NK-92 treated with Interleukin-12 subunit alpha and Interleukin-12 subunit beta, amount 100 ng/mL, for 24 hours (cell line): Measurements from ENCODE around the gene CELF2.

Source experiments
- DNase-seq: peaks from one replicate; lab custom pipeline; 2025; lab: John Stamatoyannopoulos, UW

Gene CELF2

DNA sequence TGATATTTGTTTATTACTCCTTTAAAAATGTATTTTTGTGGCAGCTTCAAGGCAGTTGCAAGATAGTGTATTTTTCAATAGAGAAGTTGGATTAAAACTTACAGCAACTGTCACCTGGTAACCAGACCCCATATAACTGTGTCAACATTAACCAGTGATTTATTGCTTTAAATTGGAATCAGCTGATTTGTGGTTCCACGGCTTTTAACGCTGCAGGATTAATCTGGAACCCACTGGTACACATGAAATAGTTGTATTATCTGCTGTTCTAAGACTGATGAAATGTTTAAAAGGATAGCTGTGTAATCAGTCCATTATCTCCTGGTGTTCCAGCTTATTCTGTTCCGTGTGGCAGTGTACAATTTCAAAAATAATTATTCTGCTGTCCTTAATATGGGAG is 180.2 kb downstream of the CELF2 start:
- DNase-seq: no peak

DNA sequence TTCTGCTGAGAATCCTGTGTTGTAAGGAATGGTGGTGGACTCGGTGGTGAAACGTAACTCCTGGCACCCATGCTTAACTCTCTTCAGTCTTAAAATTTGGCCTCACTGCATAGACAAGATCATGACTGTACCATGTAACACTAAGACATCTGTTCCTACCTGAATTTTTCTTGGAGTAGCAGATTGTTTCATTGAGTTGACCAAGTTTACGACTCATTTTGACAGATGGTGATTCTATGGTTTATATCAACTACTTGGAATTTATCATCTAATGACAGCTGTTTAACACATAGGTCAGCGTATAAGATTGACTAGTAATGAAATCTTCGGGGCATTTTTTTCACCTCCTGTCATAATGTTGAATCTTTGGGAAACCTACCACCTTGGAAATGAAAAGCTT is 184.2 kb downstream of the CELF2 start:
- DNase-seq: no peak

DNA sequence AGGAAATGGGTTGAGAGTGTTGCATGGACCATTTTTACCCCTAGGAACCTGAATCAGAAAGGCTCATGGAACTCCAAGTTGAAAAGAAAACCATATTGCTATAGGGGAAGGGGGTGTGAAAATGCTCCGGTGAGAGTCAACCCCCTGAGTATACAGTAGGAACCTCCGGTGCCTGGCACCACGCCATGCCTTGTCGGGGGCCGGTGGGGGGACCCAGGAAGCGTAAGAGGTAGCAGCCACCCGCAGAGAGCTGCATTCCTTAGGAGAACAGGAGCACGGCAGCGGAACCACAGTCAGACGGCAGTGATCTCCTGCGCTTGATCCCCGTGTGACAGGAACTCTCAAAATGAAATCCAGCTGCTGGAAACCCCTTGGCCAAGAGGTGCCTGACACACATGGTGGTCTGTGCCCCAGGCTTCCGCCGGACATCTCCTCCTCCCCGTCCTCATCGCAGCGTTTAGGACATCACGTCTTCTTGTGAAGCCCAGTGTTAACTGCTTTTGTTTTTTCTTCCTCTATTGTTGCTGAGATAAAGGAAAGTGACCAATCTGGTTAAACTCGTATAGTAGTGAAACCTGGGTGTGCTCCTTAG is 186.8 kb downstream of the CELF2 start:
- no peak for DNase-seq

DNA sequence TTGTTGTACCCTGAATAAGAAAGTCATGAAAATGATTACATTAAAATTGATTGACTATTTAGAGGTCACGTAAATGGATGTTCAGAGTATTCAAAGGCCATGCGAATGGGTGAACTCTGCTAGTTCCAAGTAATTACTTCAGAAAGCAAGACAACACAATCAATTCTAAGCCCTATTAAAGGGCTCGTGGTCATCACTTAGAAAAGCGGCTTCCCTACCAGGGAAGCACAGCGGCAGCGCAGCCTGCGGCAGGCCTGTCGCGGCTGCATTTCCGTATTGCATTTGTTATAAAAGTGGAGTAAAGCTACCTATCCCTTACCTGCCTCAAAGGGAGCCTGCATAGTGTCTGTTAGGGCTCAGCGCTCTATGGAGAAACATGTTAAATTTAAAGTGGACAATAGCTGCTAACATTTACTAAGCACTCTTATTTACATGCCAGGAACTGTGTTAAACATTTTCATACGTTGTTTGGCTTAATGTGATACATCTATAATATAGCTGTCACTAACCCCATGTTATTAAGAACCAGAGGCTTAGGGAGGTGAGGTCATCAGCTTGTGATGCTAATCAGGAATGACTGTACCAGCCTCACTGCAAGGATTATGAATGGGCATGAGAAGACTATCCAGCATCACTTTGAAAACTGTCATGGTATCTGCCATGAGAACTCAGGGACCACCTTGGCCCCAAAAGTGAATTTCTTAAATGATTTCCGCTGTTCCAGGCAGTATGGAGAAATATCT is 187.5 kb downstream of the CELF2 start:
- no peak for DNase-seq

DNA sequence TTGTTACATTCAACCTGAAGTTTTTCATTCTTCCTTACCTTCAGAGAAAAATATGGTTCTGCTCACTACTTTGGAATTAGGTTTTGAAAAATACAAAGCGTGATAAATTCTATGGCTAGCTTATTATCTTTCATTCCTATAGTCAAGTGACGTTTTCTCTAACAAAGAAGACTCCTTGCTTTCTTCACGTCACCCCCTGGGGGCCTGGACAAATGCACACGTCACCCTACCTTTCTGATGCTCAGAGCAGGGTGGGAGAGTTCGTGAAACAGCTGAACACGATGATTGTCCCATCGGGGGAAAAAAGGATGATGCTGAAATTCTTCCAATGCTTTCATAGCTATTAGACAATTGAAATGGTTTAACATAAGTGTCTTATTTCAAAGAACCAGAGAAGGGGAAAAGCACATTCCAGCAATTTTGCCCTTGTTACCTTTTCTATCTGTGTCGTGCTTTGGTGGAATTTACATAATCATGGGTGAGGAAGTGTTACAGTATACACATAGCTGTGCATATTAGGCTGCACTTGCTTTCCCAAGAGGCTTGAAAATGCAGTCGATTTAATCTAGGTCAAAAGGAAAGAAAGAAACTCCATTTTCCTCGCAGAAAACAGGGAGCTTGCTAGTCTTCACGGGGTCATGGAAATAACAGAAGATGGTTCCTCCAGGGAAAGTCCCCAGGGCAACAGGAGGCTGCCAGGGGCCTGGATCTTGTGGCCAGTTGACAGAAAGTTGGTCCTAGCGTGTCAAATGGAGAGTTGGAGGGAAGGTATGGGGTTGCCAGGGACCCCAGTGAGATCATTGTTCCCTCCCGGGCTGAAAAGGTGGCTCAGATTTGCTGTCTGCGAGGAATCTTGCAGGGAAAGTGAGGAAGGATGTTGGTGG is 189.2 kb downstream of the CELF2 start:
- DNase-seq: no peak

DNA sequence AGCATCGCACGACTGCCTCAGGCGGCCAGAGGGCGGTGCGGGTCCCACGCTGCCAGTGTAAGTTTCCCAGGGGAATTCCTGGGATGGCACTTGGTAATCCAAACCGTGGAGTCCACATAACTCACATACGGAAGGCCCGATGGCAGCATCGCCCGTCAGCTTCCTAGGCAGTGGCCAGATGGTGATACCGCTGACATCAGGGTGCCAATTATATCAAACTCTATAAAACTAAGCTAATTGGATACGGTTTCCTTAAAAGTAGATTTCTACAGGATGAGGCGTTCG is 189.8 kb downstream of the CELF2 start:
- no peak for DNase-seq

DNA sequence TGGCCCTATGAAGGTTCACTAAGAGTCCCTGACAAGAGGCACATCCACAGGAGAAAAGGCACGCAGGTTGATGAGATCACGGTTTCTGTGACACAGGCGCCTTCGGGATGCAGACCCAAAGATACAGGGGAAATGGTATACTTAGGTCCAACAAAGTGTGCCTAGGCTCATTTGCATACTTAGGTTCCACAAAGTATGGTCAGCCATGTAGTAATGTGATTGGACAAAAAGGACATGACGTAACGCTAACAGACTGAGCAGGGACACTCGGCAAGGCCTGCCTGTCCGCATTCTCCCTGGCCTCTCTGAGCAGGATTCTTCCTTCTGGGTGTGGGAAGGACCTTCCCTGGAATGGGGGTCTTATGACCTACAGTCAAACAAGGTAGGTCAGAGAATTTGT is 190.6 kb downstream of the CELF2 start:
- no peak for DNase-seq

DNA sequence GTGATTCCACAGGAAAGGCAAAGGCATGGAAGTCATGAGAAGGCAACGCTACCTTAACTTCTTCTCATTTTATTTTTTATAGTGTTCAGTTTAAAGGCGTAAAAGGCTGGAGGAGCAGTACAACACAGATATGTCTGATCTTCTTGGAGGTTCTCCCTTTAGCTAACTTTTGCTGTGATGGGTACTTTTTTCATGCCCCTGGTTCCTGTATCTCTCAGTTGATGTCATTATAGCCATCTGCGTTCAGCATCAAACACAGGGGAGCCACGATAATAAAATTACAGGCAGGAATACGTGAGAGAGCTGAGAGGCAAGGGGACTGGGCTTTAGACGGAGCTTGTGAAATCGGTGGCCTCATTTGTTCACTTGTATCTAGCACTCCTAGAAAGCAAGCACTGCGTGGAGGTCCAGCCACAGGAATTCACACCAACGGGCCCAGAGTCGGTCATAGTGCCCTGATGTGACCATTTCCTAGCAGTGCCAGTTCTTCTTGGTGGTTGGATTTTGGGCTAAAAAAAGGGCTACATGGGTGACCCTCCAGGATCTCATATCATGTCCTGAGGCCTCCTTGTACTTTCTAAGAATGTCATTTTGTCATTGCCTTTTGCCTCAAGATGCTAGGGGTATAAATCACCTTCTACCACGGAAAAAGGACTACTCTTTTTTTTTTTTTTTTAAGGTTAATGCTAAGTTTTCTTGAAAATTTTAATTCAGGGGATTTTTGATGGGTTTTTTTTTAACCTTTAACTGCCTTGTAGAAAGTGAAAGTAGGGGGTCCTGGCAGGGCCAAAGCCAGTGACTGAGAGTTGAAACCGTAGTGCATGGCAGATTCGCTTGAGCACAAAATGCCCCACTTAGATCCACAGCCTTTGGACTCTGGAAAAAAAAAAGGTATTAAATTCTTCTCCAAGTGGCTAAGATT is 191.5 kb downstream of the CELF2 start:
- no peak for DNase-seq

DNA sequence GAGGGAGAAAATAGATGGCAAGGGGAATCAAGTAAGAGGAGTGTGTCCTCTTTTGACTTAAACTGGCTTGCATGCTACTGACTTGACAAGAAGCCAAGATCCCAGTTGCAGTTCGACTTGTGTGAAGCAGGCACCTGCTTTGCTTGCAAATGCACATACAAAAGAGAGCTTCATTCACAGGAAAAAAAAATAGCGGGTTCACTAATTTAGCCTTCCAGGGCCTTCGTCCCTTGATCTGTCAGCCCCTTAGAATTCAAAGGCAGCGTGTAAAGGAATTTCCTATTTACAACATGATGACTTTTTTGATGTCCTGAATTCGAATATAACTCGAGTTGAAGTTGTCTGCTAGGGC is 192.1 kb downstream of the CELF2 start:
- no peak for DNase-seq

DNA sequence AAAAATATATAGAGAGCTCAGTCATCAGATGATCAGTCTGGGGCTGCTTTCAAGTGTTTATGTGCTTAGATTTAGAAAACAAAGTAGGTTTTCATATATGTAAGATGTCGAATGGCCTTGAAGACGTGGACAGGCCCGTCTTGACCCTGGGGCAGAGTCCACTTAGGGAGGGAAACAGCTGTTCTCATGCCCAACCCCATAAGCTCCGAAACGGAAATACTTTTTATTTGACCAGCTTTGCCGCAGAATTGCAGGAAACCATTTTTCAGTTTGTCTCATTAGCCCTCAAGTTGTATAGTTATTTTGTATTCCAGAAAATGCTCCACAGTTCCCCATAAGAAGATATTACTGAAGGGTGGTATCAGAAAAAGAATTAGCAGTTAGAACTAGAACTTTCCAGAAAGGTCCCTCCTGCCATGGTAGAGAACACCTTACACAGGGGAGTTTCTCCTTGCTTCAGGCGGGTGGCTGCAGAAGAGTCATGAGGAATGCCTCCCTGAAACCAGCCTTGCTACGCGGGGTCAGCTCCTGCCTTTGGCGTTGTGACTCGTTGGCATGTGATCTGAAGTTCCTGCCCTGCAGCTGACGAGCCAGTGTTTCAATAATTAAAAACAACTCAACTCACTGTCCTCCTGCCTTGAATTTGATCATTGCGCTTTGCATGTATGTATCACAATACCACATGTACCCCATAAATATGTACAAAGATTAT is 192.7 kb downstream of the CELF2 start:
- DNase-seq: no peak

DNA sequence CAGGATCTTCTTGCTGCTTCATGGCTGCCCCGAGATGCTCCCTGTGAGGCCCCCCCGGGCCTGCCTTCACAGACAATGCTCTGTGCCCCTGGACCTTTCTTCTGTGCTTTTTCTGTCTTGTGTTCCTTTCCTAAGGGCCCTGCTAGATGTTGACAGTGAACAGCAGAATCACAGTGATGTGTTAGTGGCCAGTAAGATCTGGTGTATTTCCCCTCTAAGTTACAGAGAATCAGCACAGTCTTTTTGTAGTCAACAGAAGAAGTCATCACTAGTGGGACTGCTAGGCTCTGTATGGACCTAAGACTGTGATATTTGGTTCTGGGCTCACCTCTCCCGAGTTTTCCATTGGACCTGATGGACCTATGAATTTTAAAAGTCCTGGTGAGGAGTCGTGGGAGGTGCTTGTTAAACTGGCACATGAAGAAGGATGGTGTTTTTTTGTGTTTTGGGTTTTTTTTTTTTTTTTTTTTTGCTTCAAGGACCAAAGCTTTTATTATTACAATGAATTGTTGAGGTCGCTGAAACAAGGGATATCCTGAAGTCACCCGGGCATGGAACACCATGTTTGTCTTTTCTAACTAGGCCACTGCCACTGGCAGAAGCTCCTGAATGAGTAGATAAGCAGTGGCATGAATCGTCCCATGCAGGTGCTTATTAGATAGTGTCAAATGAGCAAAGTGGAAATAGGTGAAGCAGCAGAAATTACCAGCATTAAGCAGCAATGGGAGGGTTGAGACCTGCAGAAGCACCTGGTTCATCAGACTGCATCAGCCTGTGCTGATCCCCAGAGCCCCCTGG is 194.8 kb downstream of the CELF2 start:
- no peak for DNase-seq

DNA sequence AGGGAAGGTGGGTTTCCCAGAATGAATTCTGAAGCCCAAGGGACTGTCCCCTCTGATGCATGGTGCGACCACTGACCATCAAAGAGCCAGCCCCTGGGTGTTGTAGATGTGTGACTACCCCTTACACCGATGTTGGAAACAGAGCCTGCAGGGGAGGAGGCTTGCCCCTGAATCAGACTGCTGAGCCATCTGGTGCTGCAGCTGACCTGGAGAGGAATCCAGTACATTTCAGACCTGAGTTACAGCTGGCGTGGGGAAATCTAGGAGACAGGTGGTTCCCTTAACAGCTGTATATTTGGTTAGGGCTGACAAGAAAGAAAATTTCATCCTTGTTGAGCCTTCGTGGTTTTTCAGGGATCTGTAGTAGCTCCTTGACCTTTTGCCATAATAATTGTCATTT is 195.5 kb downstream of the CELF2 start:
- no peak for DNase-seq

DNA sequence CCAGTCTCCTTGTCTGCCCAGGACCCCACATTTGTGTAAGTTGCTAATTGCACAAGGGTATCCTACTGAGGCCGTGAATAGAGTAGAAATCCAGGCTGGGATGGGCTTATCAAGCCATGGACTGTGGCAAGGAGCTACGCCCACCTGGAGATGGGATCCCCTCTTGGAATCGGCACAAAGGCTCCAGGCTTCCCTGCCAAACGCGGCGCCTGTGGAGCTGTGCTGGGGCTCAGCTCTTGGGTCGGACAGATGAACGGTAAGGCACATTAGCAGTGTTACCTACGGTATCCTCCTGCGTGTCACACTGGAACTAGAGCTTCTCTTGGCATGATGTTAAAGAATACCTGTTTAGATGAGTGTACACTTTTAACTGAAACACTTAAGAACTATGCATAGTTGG is 196.7 kb downstream of the CELF2 start:
- DNase-seq: no peak

DNA sequence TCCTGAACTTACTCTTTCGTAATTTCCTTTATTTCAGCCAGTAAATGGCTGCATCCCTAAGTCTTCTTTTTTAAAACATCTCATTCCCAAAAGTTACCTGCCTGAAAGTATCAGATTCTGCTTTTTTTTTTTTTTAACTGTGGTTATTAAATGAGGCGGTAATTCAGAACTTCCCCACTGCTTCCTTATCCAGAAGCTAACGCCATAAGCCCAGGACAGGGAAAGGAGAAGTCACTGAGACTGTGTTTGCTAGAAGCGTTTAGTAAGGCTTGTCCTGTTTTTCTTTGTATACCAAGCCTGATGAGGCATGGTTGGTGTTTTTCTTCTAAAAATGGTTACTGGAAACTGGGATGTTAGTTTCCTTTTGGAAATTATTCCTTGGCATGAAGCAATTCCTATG is 197.8 kb downstream of the CELF2 start:
- DNase-seq: no peak

DNA sequence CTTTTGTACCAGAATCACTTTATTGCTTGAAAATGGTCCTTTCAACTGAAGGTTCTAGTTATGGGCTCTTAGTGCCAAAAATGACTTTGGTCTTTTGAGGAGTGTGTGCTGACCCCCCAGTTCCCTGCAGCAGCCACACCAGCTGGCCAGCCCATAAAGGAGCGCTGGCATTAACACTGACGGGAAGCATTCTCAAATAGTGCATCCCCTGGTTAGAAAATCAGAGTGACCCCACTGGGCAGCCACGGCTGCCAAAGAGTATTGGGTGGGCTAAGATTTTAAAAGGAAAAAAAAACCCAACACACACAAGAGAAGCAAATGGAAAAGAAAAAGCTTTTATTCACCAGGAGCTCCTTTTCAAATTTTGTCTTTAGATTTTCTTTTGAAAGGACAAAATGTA is 199.8 kb downstream of the CELF2 start:
- DNase-seq: no peak

DNA sequence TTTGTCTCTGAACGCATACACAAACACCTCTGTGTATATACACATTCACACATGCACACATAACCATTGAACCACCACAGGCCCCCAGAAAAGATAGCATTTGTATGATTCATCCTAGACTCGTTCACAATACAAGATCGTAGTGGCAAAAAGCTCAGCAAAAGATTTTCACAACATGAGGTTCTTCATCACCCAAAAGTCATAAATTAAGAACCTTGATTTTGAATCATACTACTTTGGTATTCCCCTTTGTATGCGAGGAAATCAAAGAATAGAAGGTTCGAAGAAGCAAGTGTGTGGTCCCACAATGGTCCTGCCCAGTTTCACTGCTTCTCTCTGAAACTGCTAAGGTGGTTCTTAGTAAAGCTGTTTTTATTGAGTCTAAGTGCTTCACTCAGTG is 200.7 kb downstream of the CELF2 start:
- no peak for DNase-seq

DNA sequence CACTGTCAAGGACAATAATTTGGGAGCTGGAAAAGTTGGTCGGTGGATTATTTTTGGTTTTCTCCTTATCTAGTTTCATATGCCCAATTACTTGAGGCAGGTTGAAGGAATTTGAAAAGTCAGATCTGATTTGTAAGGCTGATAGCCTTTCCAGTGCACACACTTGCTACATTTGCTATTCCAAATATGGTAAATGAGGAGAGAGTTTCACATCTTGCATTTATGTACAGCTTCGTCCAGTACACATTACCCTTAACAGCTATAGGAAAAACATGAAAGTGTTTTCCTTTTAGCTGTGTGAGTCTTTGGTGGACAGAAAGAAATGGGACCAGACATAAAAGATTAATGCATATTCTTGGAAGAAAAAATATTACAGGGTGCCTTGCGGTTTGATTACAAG is 201.8 kb downstream of the CELF2 start:
- DNase-seq: no peak

DNA sequence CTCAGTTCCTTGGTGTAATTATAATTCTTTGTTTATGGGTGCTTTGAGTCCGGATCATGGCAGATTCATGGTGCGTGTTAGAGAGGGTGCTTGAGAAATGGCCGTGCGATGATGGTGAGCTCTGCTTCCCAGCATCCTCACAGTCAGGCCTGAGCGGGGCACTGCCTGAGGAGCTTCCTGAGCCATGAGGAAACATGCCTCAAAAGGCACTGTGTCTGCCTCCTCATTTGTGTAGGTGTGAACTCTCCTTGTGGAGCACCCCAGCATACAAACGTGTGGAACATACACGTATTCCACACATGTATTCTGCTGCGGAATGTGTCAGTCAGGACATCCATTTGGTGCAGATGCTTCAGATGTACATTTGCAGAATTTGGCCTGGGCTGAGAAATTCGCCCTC is 205.4 kb downstream of the CELF2 start:
- DNase-seq: no peak

DNA sequence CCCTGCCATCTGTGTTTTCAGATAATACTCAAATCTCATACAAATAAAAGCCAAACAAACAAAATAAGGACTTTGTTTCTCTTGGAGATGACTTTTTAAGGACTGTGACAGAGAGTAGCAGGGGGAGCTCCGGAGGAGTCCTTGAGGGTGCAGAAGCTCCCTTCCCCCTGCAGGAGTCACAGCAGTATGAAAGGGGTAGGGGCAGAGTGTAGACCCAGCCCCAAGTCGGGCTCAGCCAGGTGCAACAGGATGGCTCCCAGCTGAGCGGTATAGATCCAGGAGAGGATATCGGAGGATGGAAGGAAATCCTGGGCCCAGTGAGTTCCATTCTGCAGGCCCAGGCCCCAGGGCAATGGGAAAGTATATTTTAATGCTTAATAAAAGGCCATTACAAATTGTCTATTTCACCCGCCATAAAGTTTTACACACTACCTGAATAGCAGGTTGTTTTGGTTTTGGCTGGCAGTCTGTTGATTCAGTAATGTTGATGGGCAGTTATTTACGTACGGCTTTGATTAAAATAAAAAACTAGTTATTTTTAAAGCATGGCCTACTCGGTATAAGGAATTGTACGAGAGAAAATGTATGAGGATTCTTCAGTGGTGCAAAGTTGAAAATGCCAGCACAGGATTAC is 206.0 kb downstream of the CELF2 start:
- no peak for DNase-seq

DNA sequence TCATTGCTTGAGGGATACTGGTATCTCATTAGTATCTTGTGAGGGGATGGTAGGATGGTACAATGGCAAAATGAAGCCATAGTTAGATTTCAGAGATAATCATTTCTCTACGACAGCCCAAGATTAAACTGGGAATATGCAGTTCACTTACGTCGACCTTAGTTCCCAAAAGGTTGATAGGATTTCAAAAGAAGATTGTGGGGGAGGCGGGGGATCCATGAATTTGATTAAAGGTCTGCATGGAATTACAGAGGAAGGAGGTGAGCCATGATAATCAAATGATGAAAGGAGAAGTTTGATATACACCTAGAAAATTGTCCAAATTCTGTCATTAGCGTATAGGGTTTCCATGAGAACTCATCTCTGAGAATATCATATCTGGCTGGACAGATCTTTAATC is 206.6 kb downstream of the CELF2 start:
- no peak for DNase-seq
